OCI-LY1 (cell line): ENCODE results near the gene LRRTM3.

Experiments used
- EZH2 ChIP-seq: fragments of 200-600 bp; sonication (generic), shearing (Covaris generic); IDR thresholded peaks from 2 replicates; pipeline ENCODE4 v1.8.0; 2017; ENCODE audit warnings: borderline replicate concordance, mixed run types, mild to moderate bottlenecking, antibody characterized with exemption, low read length, moderate library complexity, mixed read lengths
- TF ChIP-seq, protein P1 (sequence below): fragments of 200-600 bp; sonication (generic), shearing (Covaris generic); IDR thresholded peaks from 2 replicates; pipeline ENCODE4 v1.5.1; 2017; ENCODE audit warnings: mild to moderate bottlenecking, antibody characterized with exemption, low read length, moderate library complexity, mixed read lengths

GRCh38 chr10:67086327-67087134 is 160.7 kb downstream of the LRRTM3 start:
- TF ChIP-seq, protein P1, sequence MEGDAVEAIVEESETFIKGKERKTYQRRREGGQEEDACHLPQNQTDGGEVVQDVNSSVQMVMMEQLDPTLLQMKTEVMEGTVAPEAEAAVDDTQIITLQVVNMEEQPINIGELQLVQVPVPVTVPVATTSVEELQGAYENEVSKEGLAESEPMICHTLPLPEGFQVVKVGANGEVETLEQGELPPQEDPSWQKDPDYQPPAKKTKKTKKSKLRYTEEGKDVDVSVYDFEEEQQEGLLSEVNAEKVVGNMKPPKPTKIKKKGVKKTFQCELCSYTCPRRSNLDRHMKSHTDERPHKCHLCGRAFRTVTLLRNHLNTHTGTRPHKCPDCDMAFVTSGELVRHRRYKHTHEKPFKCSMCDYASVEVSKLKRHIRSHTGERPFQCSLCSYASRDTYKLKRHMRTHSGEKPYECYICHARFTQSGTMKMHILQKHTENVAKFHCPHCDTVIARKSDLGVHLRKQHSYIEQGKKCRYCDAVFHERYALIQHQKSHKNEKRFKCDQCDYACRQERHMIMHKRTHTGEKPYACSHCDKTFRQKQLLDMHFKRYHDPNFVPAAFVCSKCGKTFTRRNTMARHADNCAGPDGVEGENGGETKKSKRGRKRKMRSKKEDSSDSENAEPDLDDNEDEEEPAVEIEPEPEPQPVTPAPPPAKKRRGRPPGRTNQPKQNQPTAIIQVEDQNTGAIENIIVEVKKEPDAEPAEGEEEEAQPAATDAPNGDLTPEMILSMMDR = no peak
- no peak for TF ChIP-seq EZH2
